HFF-Myc (cell line): ENCODE data around the gene FLT1.

Experiments
- DNase-seq: peaks from one replicate; pipeline ENCODE4 v3.0.0-alpha.2; 2011; ENCODE audit warnings: low read depth; ENCODE audit errors: extremely low read depth
- H3K4me3 ChIP-seq: replicated peaks from 2 replicates; pipeline ENCODE4 v1.5.1; 2011; ENCODE audit warnings: low read depth, mild to moderate bottlenecking, control low read depth, low read length
- CTCF ChIP-seq: IDR thresholded peaks from 2 replicates; pipeline ENCODE4 v1.5.1; 2012; ENCODE audit warnings: mild to moderate bottlenecking, low read depth, low read length, control low read depth; ENCODE audit errors: missing control alignments

The FLT1 gene

DNA sequence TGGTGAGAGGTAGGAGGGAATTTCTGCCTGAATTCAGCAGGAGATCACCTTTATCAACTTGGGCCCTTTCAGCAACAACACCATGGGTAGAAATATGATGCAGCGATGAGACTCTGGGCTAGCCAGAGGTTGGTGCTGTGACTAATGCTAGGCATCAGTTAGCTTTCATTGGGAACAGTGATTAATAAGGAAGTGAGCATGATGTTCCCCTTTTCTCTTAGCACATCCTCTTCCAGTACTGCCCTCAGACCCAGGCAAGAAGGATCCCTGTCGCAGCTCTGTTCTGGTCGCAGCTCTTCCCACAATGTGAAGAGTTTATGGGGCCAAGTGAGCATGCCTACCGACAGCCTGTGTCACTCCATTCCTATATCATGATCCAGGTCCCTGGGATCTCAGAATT is 100.5 kb downstream of the FLT1 start:
- DNase-seq: no peak
- H3K4me3 ChIP-seq: no peak overlapping the region
- no peak for TF ChIP-seq CTCF

- no peak for DNase-seq
- TF ChIP-seq CTCF: no peak
- no peak overlapping the region for H3K4me3 ChIP-seq
These were observed 101.9 kb downstream of the FLT1 start for GRCh38 chr13:28392896-28393505.

DNA sequence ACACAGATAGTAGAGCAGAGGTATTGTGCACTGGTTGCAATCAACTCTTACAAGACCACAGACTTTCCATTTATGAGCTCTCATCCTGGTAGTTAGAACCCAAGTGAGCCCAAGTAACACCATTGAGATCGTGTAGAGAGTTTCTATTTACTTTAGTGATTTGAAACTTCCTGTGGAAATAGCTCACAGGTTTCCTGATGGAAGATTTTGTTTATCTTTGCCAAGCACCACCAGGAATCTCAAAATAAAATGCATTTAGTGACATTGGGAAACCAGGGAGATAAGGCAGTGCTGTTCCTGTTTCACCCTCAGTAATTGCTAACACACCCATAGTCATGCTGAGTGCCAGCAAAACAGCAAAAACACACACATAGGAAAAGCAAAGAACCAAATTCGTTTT is 102.5 kb downstream of the FLT1 start:
- TF ChIP-seq CTCF: no peak
- no peak for DNase-seq
- no peak overlapping the region for H3K4me3 ChIP-seq

DNA sequence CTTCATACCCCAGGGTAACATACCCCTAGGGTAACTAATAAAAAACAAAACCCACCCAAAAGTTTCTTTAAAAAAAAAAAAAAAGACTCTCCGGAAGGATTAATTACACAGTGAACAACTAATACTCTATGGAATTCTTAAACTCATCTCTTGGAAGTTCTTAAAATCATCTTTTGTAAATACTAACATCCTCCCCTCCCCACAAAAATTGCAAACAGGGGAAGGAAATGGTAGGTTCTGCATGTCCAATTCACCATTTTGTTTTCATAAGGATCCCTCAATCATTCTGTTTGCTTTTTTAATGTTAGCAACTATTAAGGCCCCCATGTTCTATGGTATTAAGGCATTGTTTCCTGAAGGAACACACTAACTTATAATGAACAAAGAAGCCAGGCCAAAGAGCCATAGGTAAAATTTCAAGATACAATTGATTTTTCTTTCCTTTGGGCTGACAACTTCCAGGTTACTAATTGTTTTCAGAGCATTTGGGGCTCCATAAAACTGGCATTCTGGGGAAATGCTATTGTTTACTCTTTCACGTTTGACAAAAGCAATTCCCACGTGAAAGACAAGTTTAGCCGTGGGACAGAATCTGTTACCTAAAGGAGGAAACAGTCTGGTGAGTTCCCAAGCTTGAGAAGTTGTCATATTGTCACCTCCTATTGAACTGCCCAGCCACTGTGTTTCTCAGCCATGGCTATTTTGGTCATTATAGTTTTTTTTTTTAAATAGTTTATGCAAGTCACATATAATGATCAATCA is 107.0 kb downstream of the FLT1 start:
- no peak for TF ChIP-seq CTCF
- no peak for DNase-seq
- no peak overlapping the region for H3K4me3 ChIP-seq

DNA sequence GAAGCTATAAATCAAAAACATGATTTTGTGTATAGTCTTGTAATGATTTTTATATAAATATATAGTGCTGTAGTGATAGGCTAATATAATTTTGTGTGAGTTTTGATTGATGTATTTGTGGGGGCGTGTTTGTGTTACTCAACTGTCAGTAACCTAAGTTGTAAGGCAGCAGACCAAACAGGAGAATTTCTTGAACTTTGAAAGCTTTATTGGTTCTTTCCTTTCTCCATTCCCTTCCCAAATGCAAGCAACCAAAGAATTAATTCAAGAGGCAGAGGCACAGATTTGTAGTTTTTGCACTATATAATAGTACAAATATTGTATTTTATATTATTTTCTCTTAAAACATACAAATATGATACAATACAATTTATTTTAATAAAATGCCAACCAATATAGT is 109.6 kb downstream of the FLT1 start:
- no peak overlapping the region for H3K4me3 ChIP-seq
- no peak for TF ChIP-seq CTCF
- no peak for DNase-seq

- no peak for DNase-seq
- TF ChIP-seq CTCF: no peak
- no peak overlapping the region for H3K4me3 ChIP-seq
These were observed 110.1 kb downstream of the FLT1 start for GRCh38 chr13:28384789-28385188.
